Measurements from ENCODE around the gene SSB. TPM values are rescaled to one million over a fixed set of nuclear protein-coding genes. Genes with fewer than 3 reads are reported as not detected.

Gene SSB
- total and polyA plus RNA-seq, 2 donors (not counting 1 experiment from before 2014, with no cell fraction given): 17.7 to 81.3 TPM

GRCh38 chr2:169824373-169825333 is 26.0 kb downstream of the SSB start, which contains the start of gene METTL5:
TSS of gene METTL5 (minus strand) at chr2:169824905. CDS start at chr2:169824597, 308 bp downstream.
- CTCF ChIA-PET: interaction anchor here (0.7 to 1.8 kb wide), 12 partner anchors 9 to 157 kb away, joined by 3 to 7 read pairs (median 3); partner anchors contain the start of gene SSB
- TF ChIP-seq, protein P1, sequence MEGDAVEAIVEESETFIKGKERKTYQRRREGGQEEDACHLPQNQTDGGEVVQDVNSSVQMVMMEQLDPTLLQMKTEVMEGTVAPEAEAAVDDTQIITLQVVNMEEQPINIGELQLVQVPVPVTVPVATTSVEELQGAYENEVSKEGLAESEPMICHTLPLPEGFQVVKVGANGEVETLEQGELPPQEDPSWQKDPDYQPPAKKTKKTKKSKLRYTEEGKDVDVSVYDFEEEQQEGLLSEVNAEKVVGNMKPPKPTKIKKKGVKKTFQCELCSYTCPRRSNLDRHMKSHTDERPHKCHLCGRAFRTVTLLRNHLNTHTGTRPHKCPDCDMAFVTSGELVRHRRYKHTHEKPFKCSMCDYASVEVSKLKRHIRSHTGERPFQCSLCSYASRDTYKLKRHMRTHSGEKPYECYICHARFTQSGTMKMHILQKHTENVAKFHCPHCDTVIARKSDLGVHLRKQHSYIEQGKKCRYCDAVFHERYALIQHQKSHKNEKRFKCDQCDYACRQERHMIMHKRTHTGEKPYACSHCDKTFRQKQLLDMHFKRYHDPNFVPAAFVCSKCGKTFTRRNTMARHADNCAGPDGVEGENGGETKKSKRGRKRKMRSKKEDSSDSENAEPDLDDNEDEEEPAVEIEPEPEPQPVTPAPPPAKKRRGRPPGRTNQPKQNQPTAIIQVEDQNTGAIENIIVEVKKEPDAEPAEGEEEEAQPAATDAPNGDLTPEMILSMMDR (IDR thresholded peaks at IDR 0.05): peak; percentile 94
- no peak for TF ChIP-seq EZH2 (IDR thresholded peaks at IDR 0.05; ENCODE audit: borderline replicate concordance, insufficient read depth, low read depth, low read length, poor library complexity, severe bottlenecking)
- H3K9ac ChIP-seq (ENCODE audit: low read length): peak within 1 kb of the TSS; percentile 79
- intact Hi-C loops (cut with micrococcal nuclease): loop anchor here (1.0 to 5.0 kb wide), 4 partner anchors 14 to 1863 kb away; partner anchors contain the start of gene DYNC1I2
- POLR2A ChIA-PET: interaction anchor here (0.6 to 1.8 kb wide), 3 partner anchors 26 to 1942 kb away, joined by 3 to 6 read pairs (median 4); partner anchors contain the start of gene SSB
- peaks cover 64% of the 10 kb centered on the region for H3K79me2 ChIP-seq (ENCODE audit: control insufficient read depth, insufficient read depth, low read length)
- DNase-seq: peak; percentile 86
- Mint-ChIP-seq H3K4me1 (peaks cover 47% of the 10 kb centered on the region), H3K9me3 (ENCODE audit: insufficient read depth) (no peaks in the 10 kb centered on the region), H3K27me3 (no peaks in the 10 kb centered on the region), H3K27ac (peak within 1 kb of the TSS; percentile 90), H3K4me3 (peak within 1 kb of the TSS; percentile 90)
- peak within 1 kb of the TSS; percentile 95 for H3K4me2 ChIP-seq (replicated peaks; ENCODE audit: low read depth, low read length, poor library complexity, severe bottlenecking)
- peak within 1 kb of the TSS; percentile 64 to 90 (median 68) for H3K4me3 ChIP-seq (ENCODE audit: control extremely low read depth in 1 of 5, extremely low read depth in 1 of 5, insufficient read depth in 1 of 5, low read depth in 2 of 5, low read length in 4 of 5)
- ATAC-seq (ENCODE audit: low read depth): peak; percentile 74
- under 1% methylated on average over 56 of the region's 61 CpGs for WGBS (ENCODE audit: insufficient coverage)
- H3K27ac ChIP-seq (ENCODE audit: low read length in 2 of 2): peak within 1 kb of the TSS in 1 of 2 donors; percentile 73
- peak within 1 kb of the TSS; percentile 98 for H2AFZ ChIP-seq (ENCODE audit: insufficient read depth, low read depth, low read length, poor library complexity, severe bottlenecking)
- H4K20me1 ChIP-seq (ENCODE audit: control insufficient read depth, insufficient read depth, low read length, poor library complexity, severe bottlenecking): peaks cover 6% of the 10 kb centered on the region
- H3K27me3 ChIP-seq (replicated peaks in 1 of 4; ENCODE audit: control extremely low read depth in 1 of 4, control insufficient read depth in 3 of 4, insufficient read depth in 4 of 4, low read length in 3 of 4): no peaks in the 10 kb centered on the region
- H3K4me1 ChIP-seq (ENCODE audit: control insufficient read depth in 2 of 2, insufficient read depth in 2 of 2, low read length in 2 of 2): peaks cover 28 to 34% of the 10 kb centered on the region in 2 donors
- peaks cover 0 to 7% of the 10 kb centered on the region in 2 experiments for H3K36me3 ChIP-seq (replicated peaks in 1 of 2; ENCODE audit: control extremely low read depth in 1 of 2, control insufficient read depth in 1 of 2, extremely low read depth in 1 of 2, insufficient read depth in 2 of 2, low read length in 1 of 2)
- no peaks in the 10 kb centered on the region for H3K9me3 ChIP-seq (ENCODE audit: control extremely low read depth in 1 of 3, control insufficient read depth in 2 of 3, insufficient read depth in 1 of 3, low read length in 2 of 3)

All from B cell (primary cell).